OCI-LY7 (cell line): Measurements from ENCODE around the gene MAMDC2.

Experiments
- EZH2phosphoT487 ChIP-seq: fragments of 200-600 bp; sonication (generic); IDR thresholded peaks from 2 replicates; pipeline ENCODE4 v1.6.1; 2018; ENCODE audit warnings: low read depth, borderline replicate concordance, mild to moderate bottlenecking, mixed run types, antibody characterized with exemption, low read length, moderate library complexity, mixed read lengths
- TF ChIP-seq, protein P1 (sequence below): fragments of 200-600 bp; sonication (generic); conservative IDR thresholded peaks from 2 replicates; pipeline ENCODE4 v1.5.1; 2014; ENCODE audit warnings: mild to moderate bottlenecking, antibody characterized with exemption, low read length, moderate library complexity, mixed read lengths

DNA sequence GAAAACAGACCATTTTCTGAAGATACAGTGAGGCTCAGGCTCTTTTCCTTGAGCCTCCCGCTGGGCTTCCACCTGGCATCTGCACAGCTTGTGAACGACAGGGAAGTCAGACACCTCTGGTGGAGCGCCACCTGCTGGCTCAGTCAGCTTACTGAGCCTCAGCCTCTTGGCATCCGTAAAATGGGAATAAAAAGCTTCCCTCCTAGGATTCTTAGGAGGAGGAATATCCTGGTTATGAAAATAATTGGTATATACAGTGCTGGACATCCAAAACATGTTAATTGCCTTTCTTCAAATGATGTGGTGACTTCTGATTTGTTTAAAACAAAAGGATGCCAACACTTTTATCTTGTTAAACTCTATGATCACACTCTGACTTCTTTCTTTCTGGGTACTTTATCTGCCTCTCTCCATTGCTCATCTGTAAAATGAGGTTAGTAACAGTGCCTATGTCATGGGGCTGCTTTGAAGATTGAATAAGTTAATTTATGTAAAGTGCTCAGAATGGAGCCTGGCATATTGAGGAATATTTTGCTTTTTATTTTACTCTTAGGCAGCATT, 67.5 kb downstream of the MAMDC2 start:
- TF ChIP-seq, protein P1, sequence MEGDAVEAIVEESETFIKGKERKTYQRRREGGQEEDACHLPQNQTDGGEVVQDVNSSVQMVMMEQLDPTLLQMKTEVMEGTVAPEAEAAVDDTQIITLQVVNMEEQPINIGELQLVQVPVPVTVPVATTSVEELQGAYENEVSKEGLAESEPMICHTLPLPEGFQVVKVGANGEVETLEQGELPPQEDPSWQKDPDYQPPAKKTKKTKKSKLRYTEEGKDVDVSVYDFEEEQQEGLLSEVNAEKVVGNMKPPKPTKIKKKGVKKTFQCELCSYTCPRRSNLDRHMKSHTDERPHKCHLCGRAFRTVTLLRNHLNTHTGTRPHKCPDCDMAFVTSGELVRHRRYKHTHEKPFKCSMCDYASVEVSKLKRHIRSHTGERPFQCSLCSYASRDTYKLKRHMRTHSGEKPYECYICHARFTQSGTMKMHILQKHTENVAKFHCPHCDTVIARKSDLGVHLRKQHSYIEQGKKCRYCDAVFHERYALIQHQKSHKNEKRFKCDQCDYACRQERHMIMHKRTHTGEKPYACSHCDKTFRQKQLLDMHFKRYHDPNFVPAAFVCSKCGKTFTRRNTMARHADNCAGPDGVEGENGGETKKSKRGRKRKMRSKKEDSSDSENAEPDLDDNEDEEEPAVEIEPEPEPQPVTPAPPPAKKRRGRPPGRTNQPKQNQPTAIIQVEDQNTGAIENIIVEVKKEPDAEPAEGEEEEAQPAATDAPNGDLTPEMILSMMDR = peak; percentile 94
- no peak for TF ChIP-seq EZH2phosphoT487
